ENCODE measurements around the gene APOL2. TPM values are rescaled to one million over a fixed set of nuclear protein-coding genes. Genes with fewer than 3 reads are reported as not detected.
"Not testable (repeated sequence)": the region's sequence is repeated elsewhere in the genome, so short reads cannot be mapped to it uniquely, and the experiment has no call there.

Gene APOL2
- total RNA-seq, 1 donor from 2014 or later, result 10.8 TPM

GRCh38 chr22:36238373-36239149, 766 bp downstream of the APOL2 start:
- ATAC-seq, result peak; percentile 45

DNA sequence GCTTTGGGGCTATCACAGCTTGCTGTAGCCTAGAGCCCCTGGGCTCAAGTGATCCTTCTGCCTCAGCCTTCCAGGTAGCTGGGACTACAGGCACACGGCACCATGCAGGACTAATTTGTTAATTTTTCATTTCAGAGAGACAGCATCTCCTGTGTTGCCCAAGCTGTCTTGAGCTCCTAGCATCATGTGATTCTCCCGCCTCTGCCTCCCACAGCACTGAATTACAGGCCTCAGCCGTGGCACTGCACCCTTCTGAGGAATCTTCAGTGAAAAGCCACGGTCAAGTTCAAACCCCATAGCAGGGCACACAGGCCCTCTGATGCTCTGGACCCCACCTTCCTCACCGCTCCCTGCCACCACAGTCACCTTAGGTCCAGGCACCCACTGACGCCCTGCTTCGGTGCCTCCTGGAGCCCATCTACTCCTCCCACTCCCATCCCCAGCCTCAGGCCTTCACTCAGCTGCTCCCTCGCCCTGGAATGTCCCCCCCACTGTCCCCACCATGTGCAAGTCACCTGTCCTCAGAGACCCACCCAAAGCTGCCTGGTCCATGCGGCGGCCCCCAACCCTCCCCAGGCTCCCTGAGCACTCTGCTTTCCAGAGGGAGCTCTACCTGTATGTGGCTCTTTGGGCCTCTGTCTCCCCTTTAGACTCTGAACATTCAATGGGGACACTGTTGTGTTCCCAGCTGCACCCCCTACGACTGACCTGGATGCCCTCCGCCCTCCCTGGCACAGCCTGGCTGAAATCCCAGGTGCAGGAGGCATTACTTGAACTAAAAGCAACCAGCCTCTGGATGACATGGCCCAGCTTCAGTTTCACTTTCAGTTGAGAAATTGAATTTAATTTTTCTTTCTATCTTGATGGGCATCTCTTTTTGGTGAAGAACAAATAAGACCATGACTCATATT, 1.6 kb downstream of the APOL2 start:
- ATAC-seq, result no peak

GRCh38 chr22:36236388-36237319, 2.7 kb downstream of the APOL2 start:
- peak; percentile 57 for ATAC-seq

DNA sequence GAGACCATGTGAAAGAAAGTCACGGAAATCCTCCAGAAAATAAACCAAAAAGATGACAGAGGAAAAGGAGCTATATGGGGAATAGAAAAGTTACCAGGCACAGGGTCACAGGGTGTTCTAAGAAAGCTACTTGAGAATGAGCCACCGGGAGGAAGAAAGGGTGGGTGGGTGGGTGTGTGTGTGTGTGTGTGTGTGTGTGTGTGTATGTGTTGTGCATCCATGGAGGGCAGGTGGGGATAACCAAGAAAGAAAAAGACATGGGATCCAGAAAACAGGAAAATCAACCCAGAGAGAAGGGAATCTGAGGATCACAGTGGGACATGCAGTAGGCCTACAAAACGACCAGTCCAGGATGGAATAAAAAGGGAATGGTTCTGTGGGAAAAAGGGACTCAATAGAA, 3.7 kb downstream of the APOL2 start:
- ATAC-seq, result no peak

DNA sequence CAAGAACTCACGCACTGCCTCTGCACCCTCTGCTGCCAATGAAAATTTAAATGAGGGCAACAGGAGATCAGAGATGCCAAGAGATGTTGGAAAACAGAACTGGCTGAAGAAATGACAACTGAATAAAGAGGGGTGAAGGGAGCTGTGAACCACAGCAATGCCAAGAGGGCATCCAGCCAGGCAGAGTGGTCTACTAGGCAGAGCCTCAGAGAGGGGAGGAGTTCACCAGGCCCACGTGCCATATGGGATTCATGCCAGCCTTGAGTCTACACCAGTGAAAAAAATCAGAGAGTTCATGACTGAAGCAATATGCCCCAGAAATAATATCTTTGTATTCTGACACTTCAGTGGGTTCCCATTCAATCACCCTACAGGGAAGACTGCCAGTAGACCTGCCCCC, 4.4 kb downstream of the APOL2 start:
- ATAC-seq, result no peak

GRCh38 chr22:36234213-36234612, 5.1 kb downstream of the APOL2 start:
- no peak for ATAC-seq

DNA sequence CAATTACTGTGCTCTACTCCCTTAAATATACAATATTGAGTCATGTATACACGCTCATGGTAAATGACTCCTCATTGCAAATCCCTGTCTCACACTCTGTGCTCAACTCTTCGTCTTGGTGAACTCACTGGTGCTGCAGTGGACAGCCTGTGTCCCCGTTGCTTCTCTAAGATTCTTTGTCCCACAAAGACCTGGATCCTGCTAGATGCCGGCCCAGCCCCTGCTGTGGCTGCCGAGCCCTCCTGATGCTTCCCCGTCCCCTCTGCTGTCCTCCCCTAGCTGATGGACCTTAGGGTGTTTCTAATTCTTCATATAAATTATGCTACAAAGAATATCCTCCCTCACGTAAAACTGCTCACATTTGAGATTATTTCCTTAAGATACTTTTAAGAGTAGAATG, 5.5 kb downstream of the APOL2 start:
- no peak for ATAC-seq

DNA sequence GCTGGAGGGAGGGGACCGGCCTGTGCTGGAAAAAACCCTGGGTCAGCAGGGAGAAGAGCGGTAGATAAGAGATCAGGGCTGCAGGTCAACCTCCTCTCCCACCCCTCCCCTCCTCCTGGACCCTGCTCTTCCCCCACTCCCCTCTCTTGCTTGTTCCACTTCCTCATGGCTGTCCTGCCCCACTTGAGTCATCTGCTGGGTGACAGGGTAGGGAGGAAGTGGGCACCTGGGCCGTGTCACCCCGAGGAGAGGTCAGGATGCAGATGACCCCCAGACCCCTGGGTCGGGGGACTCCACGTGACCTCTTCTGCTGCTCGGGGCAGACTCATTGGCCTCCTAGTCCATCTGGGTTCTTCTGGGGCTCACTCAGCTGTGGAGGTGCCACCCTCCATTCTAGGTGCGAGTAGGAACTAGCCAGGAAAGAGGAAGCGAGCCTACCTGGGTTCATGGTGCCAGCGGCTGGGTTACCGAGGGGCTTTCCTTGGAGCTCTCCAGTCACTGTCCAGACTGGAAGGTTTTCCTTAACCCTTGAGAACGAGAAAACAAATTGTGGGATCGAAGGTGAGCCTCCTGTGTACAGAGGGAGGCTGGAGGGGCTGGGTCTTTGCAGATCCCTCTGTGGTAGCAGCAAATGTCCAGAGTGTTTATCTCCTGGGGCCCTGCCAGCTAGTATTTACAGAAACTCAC, 6.5 kb downstream of the APOL2 start:
- no peak for ATAC-seq

DNA sequence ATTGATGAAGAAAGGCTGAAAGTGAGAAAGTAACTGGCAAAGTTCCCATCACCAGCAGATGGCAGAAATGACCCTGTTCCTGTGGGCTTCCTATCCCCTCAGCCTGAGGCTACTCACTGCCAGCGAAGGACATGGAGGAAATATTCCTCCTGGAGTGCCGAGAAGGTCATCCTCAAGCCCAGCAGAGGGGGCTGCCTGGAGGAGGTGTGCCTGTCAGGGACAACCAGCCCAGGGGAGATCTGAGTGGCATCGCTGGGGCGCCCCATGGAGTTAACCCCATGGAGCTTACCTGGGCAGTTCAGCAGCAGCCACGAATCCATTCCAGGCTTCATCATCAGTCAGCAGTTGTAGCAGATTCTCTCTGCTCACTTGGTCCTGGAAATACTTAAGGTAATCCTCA, 8.3 kb downstream of the APOL2 start:
- ATAC-seq, result not testable (repeated sequence)

- not testable (repeated sequence) for ATAC-seq
These were observed 9.7 kb downstream of the APOL2 start for GRCh38 chr22:36229649-36230048.

GRCh38 chr22:36228944-36229343, 10.4 kb downstream of the APOL2 start:
- ATAC-seq, result no peak

DNA sequence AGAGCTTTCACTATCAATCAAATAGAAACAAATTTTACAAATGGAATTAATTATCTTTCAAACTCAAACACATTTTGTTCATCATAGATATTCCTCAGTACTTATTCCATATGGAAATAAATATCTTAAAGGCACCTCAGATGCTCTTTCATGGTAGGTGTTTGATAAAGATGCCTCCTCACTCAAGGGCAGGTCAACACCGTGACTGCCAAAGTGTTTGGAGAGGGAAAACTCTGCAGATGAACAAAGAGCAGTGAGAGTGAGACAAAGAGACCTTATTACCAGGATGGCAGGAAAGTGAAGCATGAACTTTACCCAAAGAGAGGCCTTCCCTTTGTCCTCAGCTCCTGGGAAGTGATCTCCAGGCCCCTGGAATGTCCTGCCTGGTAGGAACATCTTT, 11.0 kb downstream of the APOL2 start:
- not testable (repeated sequence) for ATAC-seq

DNA sequence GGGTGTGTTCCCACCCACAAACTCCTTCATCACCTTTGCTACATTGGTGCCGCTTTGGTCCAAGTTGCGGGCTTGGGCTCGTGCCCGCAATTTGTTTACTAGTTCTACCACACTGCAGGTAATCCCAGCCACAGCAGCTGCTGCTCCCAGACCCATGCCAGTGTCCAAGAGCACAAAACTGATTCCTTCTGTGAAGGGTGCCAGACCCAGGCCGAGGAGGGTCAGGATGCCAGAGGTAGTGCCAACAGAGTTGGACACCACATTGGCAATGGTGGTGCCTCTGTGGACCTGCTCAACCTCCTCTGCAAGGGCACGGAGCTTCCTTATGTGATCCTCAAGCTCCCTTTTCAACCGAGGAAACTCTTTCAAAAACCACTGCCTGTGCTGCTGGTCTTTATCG, 11.5 kb downstream of the APOL2 start:
- ATAC-seq, result no peak

DNA sequence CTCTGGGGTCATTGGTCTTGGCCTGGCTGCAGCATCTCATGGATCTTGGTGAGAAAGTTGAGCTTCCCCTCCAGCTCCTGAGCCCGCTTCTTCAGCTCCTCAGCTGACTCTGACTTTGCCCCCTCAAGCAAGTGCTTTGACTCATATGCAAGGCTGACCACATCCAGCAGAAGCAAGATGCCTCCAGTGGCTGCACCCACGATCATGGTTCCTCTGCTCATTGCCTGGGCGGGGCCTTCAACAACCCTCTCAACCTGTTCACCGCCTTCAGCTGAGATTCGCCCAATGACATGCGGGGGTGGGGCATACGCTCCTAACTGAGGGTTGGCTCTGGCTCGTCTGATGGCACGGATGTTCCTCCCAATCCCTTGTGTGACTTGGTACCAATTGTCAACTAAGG, 11.9 kb downstream of the APOL2 start:
- ATAC-seq, result no peak

DNA sequence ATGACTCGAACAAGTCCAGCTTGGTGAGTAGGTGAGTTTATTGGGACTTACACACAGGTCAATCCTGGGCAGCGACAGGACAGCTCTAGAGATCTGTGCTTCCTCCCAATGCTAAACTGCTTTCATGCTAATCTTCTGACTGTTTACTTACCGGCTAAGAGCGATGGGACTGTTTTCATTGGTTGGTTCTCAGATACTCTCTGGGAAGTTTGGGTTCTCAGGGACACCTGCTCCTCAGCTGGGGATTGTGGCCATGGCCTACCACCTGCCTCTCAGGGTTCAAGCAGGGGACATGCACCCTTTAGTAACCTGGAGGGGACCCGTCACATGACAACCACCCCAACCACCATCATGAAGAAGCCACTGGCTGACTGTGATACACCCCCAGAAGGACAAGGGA, 13.1 kb downstream of the APOL2 start:
- no peak for ATAC-seq

- peak; percentile 4 for ATAC-seq
These were observed 13.9 kb downstream of the APOL2 start for GRCh38 chr22:36225333-36225922.

DNA sequence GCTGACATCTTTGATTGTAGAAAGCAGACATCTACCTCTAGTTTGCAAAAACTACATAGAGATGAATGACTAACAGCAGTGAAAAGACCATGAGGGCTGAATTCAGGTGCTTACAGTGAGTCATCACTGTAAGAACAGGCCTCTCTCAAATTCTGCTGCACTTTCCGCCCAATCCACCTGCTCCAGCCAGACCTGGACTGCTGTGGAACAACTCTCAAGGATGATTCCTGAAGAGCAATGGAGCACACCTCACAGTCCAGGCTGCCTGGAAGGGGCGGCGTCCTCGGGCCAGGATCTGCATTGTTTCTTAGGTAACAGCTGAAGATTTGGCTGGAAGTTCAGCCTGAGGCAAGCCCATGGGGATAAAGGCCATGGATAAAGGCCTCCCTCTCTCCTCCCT, 15.1 kb downstream of the APOL2 start:
- ATAC-seq, result peak; percentile 50

DNA sequence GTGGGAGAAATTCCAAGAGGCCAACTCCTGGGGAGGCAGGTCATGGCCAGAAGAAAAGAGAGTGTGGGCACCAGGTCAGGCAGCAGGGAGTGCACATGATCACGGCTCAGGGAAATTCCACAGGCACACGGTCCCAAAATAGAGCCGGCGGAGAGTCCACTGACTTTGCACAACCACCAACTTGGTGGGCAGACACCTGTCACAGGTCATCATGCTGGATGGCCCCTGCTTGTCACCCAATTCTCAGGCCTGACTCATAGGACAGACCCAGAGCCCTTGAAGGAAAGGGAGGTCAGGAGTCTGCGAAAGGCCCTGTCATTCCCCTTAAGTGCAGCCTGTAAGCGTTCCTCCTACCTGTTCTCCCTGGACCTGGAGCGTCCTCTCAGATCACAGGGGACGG, 15.8 kb downstream of the APOL2 start:
- no peak for ATAC-seq

GRCh38 chr22:36222887-36223450, 16.4 kb downstream of the APOL2 start:
- no peak for ATAC-seq

- peak; percentile 69 for ATAC-seq
These were observed 17.3 kb downstream of the APOL2 start for GRCh38 chr22:36221799-36222751.

Measured in esophagus mucosa (tissue), 1 donor.